AG04449 (cell line): Measurements from ENCODE around the gene DRAM2.

Source experiments
- CTCF ChIA-PET: fragments of 350-600 bp; formaldehyde crosslinking; extraction: SDS; loops from one replicate; lab custom pipeline; 2021; ENCODE audit warnings: antibody characterized with exemption; lab: Yijun Ruan, JAX
- POLR2A ChIA-PET: fragments of 400-600, 350-600 bp; formaldehyde crosslinking; extraction: SDS; loops from one replicate; lab custom pipeline; 2020; ENCODE audit warnings: antibody characterized with exemption, inconsistent platforms; lab: Yijun Ruan, JAX
- DNase-seq: peaks from one replicate; pipeline ENCODE4 v3.0.0-alpha.2; 2010; ENCODE audit warnings: low read depth, low spot score
- H3K4me3 ChIP-seq: 2 replicates; pipeline ENCODE4 v1.5.1; 2011; ENCODE audit warnings: low read depth, mild to moderate bottlenecking, control low read depth, low read length
- TF ChIP-seq, protein P1 (sequence below): IDR thresholded peaks from one replicate; pipeline ENCODE4 v1.5.1; 2011; ENCODE audit warnings: mild to moderate bottlenecking, moderate library complexity, low read length, control low read depth, inconsistent platforms; ENCODE audit not compliant: insufficient read depth; ENCODE audit errors: missing control alignments

Gene DRAM2

DNA sequence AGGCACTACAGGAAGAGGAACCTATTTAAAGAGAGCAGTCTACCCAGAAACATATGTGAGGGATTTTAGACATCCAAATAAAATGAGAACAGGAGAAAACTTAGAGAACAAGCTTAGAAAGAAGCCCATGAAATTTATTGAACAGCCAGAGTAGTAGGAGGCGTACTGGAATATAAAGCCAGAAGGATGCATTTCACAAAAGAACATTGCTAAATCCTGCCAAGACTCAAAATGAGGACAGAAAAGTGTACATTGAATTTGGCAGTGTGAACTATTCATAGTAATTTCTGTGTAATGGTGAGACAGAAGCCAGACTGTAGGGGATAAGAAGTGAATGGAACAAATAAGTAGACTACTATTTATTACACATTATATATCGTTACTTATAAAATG lies 22.6 kb upstream of the DRAM2 start:
- POLR2A ChIA-PET: no interaction called here
- CTCF ChIA-PET: no interaction called here
- TF ChIP-seq, protein P1, sequence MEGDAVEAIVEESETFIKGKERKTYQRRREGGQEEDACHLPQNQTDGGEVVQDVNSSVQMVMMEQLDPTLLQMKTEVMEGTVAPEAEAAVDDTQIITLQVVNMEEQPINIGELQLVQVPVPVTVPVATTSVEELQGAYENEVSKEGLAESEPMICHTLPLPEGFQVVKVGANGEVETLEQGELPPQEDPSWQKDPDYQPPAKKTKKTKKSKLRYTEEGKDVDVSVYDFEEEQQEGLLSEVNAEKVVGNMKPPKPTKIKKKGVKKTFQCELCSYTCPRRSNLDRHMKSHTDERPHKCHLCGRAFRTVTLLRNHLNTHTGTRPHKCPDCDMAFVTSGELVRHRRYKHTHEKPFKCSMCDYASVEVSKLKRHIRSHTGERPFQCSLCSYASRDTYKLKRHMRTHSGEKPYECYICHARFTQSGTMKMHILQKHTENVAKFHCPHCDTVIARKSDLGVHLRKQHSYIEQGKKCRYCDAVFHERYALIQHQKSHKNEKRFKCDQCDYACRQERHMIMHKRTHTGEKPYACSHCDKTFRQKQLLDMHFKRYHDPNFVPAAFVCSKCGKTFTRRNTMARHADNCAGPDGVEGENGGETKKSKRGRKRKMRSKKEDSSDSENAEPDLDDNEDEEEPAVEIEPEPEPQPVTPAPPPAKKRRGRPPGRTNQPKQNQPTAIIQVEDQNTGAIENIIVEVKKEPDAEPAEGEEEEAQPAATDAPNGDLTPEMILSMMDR: no peak
- no peak for DNase-seq
- H3K4me3 ChIP-seq: no peak overlapping the region

GRCh38 chr1:111161843-111162487 lies 22.1 kb upstream of the DRAM2 start:
- POLR2A ChIA-PET: no interaction called here
- TF ChIP-seq, protein P1: no peak
- DNase-seq: no peak
- no peak overlapping the region for H3K4me3 ChIP-seq
- CTCF ChIA-PET: no interaction called here

DNA sequence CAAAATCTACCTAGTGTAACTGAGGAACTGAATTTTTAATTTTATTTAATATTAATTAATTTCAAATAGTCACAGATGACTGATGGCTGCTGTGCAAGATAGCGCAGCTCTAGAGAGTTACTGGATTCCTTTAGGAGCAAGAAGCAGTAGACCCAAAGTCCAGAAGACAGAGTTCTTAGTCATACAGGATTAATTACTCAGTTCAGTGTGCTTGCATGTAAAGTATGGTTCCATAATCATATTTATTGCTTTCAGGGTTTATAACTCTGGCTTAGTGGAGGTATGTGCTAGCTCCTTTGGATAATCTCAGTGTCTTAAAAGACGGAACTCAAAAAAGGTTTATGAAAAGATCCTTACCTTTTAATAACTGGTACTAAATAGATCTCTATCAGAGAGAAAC lies 17.5 kb upstream of the DRAM2 start:
- no peak for DNase-seq
- TF ChIP-seq, protein P1: no peak
- H3K4me3 ChIP-seq: no peak overlapping the region
- ChIA-PET CTCF (no interaction called here), POLR2A (no interaction called here)

GRCh38 chr1:111154021-111154999 lies 14.4 kb upstream of the DRAM2 start:
- H3K4me3 ChIP-seq: no peak overlapping the region
- DNase-seq: no peak
- ChIA-PET POLR2A (no interaction called here), CTCF (interaction anchor here (0.6 kb wide), 1 partner anchor 69 kb away, joined by 4 read pairs; no protein-coding TSS in a partner anchor)
- TF ChIP-seq, protein P1: no peak

GRCh38 chr1:111151838-111152237 lies 11.9 kb upstream of the DRAM2 start:
- POLR2A ChIA-PET: no interaction called here
- CTCF ChIA-PET: no interaction called here
- TF ChIP-seq, protein P1: no peak
- DNase-seq: no peak
- no peak overlapping the region for H3K4me3 ChIP-seq

GRCh38 chr1:111148376-111148881 lies 8.5 kb upstream of the DRAM2 start:
- DNase-seq: no peak
- no peak overlapping the region for H3K4me3 ChIP-seq
- ChIA-PET POLR2A (no interaction called here), CTCF (interaction anchor here (1.0 kb wide), 1 partner anchor 11 kb away, joined by 3 read pairs; no protein-coding TSS in a partner anchor)
- TF ChIP-seq, protein P1: no peak
